ENCODE results near the gene UTF1. TPM values are rescaled to one million over a fixed set of nuclear protein-coding genes. Genes with fewer than 3 reads are reported as not detected.

Gene UTF1
- total and polyA plus RNA-seq, 2 experiments from 2014 or later = 12.2 to 51.4 TPM

DNA sequence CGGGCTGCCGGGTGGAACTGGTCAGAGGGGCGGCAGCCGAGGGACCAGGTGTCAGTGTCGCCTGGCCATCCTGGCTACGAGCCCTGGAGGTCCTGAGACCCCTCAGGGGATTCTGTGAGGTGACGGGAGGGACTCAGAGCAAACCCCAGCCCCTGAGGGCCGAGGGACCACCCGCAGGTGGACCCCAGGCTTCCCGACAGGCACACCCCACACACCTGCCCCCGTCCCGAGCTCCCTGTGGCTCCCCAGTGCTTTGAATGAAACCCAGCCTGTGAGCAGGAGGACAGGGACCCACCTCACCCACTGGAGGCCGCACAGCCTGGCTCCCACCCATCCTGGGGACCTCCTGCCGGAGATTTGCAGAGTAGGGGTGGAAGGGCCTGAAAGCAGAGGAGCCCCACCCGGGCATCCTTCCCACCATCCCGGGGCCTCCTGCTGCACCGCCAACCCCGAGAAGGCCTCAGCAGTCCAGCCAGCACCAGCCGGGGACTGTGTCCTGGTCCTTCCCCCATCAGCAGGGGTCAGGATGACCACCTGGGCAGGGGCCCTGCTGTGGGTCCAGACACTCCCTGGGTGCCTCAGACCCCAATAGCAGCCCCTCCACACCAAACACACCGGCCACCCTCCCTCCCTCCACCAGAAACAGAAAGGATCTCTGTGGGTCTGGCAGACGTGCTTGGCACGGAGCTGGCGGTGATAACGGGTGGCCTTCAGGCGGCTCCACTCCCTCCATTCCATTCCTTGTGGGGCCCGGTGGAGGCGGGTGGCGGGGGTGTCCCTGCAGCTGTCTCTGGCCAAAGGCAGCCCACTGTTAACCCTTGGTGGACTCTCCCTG is 21.6 kb downstream of the UTF1 start:
- DNase-seq (ENCODE audit: low spot score) (no peak), ATAC-seq (no peak)
- Histone ChIP-seq H3K27me3 (ENCODE audit: insufficient read depth) (no peaks in the 10 kb centered on the region), H3K4me1 (ENCODE audit: insufficient read depth) (peaks cover 7% of the 10 kb centered on the region; the same call in 1 of the 2 replicates), H3F3A (replicated peaks; ENCODE audit: low read depth) (no peaks in the 10 kb centered on the region), H3K27ac (ENCODE audit: low read depth) (no peak overlapping the region), H3K79me2 (replicated peaks; ENCODE audit: insufficient read depth) (no peaks in the 10 kb centered on the region), H2AFZ (no peak overlapping the region), H3K36me3 (ENCODE audit: insufficient read depth) (no peaks in the 10 kb centered on the region), H4K20me1 (replicated peaks; ENCODE audit: insufficient read depth) (no peaks in the 10 kb centered on the region), H3K9me2 (ENCODE audit: insufficient read depth) (no peaks in the 10 kb centered on the region), H3K4me3 (no peak overlapping the region), H3K4me2 (no peak overlapping the region)
- H3K9me3 Mint-ChIP-seq = no peaks in the 10 kb centered on the region; the same call in 1 of the 3 replicates
- no peak overlapping the region for H3K27ac Mint-ChIP-seq
- no peaks in the 10 kb centered on the region for H3K36me3 Mint-ChIP-seq (ENCODE audit: low read depth)
- TF ChIP-seq, protein P1, sequence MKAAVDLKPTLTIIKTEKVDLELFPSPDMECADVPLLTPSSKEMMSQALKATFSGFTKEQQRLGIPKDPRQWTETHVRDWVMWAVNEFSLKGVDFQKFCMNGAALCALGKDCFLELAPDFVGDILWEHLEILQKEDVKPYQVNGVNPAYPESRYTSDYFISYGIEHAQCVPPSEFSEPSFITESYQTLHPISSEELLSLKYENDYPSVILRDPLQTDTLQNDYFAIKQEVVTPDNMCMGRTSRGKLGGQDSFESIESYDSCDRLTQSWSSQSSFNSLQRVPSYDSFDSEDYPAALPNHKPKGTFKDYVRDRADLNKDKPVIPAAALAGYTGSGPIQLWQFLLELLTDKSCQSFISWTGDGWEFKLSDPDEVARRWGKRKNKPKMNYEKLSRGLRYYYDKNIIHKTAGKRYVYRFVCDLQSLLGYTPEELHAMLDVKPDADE (IDR thresholded peaks at IDR 0.05) = no peak
- H3K27me3 Mint-ChIP-seq (ENCODE audit: insufficient read depth, low read depth, poor library complexity) = peaks cover 15% of the 10 kb centered on the region
- H3K4me1 Mint-ChIP-seq = peaks cover 11% of the 10 kb centered on the region
- H3K4me3 Mint-ChIP-seq = no peak overlapping the region

DNA sequence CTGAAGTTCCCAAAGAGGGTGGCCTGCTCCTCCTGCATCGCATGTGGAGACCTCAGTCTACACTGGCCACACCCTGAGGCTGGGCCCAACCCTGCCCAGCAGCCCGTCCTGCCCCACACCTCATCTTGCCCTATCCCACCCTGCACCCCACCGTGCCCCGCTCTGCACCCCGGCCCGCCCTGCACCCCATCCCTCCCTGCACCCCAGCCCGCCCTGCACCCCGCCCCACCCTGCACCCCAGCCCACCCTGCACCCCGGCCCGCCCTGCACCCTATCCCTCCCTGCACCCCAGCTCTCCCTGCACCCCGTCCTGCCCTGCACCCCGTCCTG is 22.2 kb downstream of the UTF1 start:
- Mint-ChIP-seq H3K4me1 (peaks cover 10% of the 10 kb centered on the region), H3K4me3 (no peak overlapping the region), H3K27ac (no peak overlapping the region), H3K36me3 (ENCODE audit: low read depth) (no peaks in the 10 kb centered on the region), H3K9me3 (no peaks in the 10 kb centered on the region; the same call in 1 of the 3 replicates), H3K27me3 (ENCODE audit: insufficient read depth, low read depth, poor library complexity) (peaks cover 15% of the 10 kb centered on the region)
- H3K36me3 ChIP-seq (ENCODE audit: insufficient read depth) = no peaks in the 10 kb centered on the region
- no peaks in the 10 kb centered on the region for H4K20me1 ChIP-seq (replicated peaks; ENCODE audit: insufficient read depth)
- peaks cover 9% of the 10 kb centered on the region; the same call in 1 of the 2 replicates for H3K4me1 ChIP-seq (ENCODE audit: insufficient read depth)
- no peaks in the 10 kb centered on the region for H3K79me2 ChIP-seq (replicated peaks; ENCODE audit: insufficient read depth)
- H3F3A ChIP-seq (replicated peaks; ENCODE audit: low read depth) = no peaks in the 10 kb centered on the region
- no peak overlapping the region for H3K4me3 ChIP-seq
- ATAC-seq = no peak
- no peak overlapping the region for H3K4me2 ChIP-seq
- no peaks in the 10 kb centered on the region for H3K27me3 ChIP-seq (ENCODE audit: insufficient read depth)
- no peak overlapping the region for H3K27ac ChIP-seq (ENCODE audit: low read depth)
- no peaks in the 10 kb centered on the region for H3K9me2 ChIP-seq (ENCODE audit: insufficient read depth)
- no peak for DNase-seq (ENCODE audit: low spot score)
- H2AFZ ChIP-seq = no peak overlapping the region
- TF ChIP-seq, protein P2, sequence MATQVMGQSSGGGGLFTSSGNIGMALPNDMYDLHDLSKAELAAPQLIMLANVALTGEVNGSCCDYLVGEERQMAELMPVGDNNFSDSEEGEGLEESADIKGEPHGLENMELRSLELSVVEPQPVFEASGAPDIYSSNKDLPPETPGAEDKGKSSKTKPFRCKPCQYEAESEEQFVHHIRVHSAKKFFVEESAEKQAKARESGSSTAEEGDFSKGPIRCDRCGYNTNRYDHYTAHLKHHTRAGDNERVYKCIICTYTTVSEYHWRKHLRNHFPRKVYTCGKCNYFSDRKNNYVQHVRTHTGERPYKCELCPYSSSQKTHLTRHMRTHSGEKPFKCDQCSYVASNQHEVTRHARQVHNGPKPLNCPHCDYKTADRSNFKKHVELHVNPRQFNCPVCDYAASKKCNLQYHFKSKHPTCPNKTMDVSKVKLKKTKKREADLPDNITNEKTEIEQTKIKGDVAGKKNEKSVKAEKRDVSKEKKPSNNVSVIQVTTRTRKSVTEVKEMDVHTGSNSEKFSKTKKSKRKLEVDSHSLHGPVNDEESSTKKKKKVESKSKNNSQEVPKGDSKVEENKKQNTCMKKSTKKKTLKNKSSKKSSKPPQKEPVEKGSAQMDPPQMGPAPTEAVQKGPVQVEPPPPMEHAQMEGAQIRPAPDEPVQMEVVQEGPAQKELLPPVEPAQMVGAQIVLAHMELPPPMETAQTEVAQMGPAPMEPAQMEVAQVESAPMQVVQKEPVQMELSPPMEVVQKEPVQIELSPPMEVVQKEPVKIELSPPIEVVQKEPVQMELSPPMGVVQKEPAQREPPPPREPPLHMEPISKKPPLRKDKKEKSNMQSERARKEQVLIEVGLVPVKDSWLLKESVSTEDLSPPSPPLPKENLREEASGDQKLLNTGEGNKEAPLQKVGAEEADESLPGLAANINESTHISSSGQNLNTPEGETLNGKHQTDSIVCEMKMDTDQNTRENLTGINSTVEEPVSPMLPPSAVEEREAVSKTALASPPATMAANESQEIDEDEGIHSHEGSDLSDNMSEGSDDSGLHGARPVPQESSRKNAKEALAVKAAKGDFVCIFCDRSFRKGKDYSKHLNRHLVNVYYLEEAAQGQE (IDR thresholded peaks at IDR 0.05; ENCODE audit: unreplicated experiment) = no peak
- no peak for TF ChIP-seq ZNF114 (CRISPR knock-in tag; IDR thresholded peaks at IDR 0.05)
- no peak for TF ChIP-seq STAT1 (IDR thresholded peaks at IDR 0.05; ENCODE audit: unreplicated experiment)
- TF ChIP-seq, protein P3, sequence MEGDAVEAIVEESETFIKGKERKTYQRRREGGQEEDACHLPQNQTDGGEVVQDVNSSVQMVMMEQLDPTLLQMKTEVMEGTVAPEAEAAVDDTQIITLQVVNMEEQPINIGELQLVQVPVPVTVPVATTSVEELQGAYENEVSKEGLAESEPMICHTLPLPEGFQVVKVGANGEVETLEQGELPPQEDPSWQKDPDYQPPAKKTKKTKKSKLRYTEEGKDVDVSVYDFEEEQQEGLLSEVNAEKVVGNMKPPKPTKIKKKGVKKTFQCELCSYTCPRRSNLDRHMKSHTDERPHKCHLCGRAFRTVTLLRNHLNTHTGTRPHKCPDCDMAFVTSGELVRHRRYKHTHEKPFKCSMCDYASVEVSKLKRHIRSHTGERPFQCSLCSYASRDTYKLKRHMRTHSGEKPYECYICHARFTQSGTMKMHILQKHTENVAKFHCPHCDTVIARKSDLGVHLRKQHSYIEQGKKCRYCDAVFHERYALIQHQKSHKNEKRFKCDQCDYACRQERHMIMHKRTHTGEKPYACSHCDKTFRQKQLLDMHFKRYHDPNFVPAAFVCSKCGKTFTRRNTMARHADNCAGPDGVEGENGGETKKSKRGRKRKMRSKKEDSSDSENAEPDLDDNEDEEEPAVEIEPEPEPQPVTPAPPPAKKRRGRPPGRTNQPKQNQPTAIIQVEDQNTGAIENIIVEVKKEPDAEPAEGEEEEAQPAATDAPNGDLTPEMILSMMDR (conservative IDR thresholded peaks at IDR 0.05; ENCODE audit: low read depth in 2 of 2) = no peak
- TF ChIP-seq EZH2phosphoT487 (IDR thresholded peaks at IDR 0.05; ENCODE audit: unreplicated experiment) = no peak
- TF ChIP-seq, protein P1 (IDR thresholded peaks at IDR 0.05) = no peak
- TF ChIP-seq POLR2AphosphoS5 (IDR thresholded peaks at IDR 0.05; ENCODE audit: low read depth) = no peak
- TF ChIP-seq JUNB (IDR thresholded peaks at IDR 0.05; ENCODE audit: unreplicated experiment) = no peak

Measured in GM23338 (cell line).